IPS-NIHi7 (cell line): ENCODE measurements around the gene FGD5.

Source experiments
- DNase-seq: peaks from one replicate; pipeline ENCODE4 v3.0.0; 2012; ENCODE audit warnings: mixed read lengths; ENCODE audit errors: extremely low spot score

Gene FGD5, protein sequence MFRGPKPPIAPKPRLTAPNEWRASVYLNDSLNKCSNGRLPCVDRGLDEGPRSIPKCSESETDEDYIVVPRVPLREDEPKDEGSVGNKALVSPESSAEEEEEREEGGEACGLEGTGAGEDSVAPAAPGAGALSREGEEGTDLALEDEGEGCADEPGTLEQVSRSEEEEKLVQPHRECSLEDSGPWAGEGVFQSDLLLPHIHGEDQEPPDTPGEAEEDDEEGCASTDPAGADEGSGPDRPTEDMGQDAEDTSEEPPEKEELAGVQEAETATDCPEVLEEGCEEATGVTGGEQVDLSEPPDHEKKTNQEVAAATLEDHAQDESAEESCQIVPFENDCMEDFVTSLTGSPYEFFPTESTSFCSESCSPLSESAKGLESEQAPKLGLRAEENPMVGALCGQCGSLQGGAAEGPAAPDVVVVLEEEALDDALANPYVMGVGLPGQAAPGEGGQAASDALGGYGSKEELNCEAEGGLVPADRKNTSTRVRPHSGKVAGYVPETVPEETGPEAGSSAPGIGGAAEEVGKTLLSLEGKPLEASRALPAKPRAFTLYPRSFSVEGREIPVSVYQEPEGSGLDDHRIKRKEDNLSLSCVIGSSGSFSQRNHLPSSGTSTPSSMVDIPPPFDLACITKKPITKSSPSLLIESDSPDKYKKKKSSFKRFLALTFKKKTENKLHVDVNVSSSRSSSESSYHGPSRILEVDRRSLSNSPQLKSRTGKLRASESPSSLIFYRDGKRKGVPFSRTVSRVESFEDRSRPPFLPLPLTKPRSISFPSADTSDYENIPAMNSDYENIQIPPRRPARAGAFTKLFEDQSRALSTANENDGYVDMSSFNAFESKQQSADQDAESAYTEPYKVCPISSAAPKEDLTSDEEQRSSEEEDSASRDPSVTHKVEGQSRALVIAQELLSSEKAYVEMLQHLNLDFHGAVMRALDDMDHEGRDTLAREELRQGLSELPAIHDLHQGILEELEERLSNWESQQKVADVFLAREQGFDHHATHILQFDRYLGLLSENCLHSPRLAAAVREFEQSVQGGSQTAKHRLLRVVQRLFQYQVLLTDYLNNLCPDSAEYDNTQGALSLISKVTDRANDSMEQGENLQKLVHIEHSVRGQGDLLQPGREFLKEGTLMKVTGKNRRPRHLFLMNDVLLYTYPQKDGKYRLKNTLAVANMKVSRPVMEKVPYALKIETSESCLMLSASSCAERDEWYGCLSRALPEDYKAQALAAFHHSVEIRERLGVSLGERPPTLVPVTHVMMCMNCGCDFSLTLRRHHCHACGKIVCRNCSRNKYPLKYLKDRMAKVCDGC (N-terminal part only)

DNA sequence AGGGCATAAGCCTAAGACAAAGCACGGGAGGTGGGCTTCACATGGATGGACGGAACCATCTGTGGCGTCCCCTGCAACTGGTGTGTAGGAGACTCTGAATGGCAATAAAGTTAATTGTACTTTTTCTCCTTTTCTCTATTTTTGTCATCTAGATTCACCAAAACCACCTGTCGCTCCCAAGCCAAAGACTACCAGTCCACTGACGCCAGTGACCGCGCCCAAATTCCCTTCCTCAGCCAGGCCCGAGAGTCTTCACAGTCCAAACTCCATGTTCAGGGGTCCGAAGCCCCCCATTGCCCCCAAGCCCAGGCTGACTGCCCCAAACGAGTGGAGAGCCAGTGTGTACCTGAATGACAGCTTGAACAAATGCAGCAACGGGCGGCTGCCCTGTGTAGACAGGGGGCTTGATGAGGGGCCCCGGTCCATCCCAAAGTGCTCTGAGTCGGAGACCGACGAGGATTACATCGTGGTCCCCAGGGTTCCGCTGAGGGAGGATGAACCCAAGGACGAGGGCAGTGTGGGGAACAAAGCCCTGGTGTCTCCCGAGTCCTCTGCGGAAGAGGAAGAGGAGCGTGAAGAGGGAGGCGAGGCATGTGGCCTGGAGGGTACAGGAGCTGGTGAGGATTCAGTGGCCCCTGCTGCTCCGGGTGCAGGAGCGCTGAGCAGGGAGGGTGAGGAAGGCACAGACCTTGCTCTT is at the start of gene FGD5:
Gene FGD5, plus strand, starts transcription at position 159 of the 697 bp plus-strand sequence. Its CDS starts 110 bp downstream, at position 269.
- no peak for DNase-seq

DNA sequence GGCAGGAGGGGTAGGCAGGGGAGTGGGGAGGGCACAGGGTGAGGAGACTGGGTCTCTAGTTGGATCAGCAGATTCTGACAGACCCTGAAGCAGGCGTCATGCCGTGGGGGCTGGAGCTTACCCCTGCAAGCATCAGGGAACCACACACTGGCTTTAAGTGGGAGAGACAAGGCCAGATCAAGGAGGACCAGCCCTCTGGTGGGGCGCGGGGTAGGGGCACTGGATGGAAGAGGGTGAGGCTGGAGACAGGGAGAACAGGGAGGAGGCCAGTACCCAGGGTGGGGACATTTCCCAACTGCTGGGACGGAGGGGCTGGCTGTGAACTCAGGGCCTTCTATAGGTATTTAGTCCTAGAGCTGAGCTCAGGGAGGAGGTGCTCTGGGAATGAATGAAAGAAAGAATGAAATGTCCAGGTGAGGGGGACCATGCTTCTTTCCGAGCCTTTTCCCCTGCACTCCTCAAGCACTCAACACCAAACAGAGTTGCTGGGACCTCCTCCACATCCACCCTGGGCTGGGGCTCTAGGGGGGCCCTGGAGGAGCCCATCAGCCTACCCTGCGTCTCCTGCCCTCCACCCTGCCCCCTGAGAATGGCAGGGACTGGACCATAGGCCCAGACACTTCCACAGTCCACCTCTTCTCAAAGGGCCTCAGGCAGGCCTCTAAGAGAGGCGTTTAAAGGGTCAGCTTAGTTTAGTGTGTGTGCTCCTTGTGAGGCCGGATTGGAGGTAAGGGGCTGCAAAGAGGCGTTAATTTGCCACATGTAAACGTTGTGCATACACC is 49.0 kb upstream of the FGD5 start:
- DNase-seq = peak; percentile 6

- DNase-seq = no peak
These were observed 48.2 kb upstream of the FGD5 start for GRCh38 chr3:14770591-14770990.

GRCh38 chr3:14771593-14772497 is 46.9 kb upstream of the FGD5 start:
- DNase-seq = peak; percentile 8

GRCh38 chr3:14772533-14773138 is 46.1 kb upstream of the FGD5 start:
- peak; percentile 8 for DNase-seq

GRCh38 chr3:14773281-14773680 is 45.5 kb upstream of the FGD5 start:
- DNase-seq = no peak

GRCh38 chr3:14773691-14774128 is 45.1 kb upstream of the FGD5 start:
- no peak for DNase-seq

DNA sequence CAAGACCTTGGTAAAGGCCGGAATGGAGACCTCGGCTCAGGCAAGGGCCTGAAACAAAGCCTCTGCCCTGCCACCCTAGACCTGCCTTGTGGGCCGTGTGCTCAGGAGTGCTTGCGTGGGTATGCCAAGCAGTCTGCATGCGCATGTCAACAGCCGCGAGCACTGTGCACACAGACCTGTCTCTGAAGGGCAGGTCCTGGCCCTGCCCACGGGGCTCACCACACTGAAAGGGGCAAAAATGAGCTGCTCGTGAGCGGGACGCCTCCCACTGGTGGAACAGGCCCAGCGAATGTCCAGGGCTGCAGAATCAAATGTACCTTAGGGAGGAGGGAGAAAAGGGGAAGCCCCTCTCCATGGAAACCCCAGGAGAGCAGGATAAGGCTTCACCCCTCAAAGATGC is 44.3 kb upstream of the FGD5 start:
- no peak for DNase-seq

GRCh38 chr3:14775011-14775410 is 43.8 kb upstream of the FGD5 start:
- DNase-seq = no peak

GRCh38 chr3:14775563-14775962 is 43.2 kb upstream of the FGD5 start:
- DNase-seq = no peak

DNA sequence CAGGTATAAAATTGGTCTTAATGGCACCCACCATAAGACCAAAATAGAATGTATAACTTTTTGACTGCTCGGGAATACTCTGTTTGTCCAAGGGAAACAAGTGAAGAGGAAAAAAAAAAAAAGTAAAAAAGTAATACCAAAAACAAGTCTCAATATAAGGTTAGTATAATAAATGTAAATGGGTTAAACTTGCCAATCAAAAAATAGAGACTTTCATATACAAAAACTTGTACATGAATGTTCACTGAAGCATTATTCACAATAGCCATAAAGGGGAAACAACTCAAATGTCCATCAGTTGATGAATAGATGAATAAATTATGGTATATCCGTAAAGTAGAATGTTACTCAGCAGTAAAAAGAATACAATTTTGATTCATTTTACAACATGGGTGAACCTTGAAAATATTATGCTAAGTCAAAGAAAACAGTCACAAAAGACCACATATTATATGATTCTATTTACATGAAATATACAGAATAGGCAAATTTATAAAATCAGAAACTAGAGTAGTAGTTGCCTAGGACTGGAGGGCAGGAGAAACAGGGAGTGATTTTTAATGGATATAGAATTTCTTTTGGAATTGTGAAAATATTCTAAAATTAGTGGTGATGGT is 39.6 kb upstream of the FGD5 start:
- no peak for DNase-seq

GRCh38 chr3:14780927-14781507 is 37.7 kb upstream of the FGD5 start:
- DNase-seq = peak; percentile 90

- no peak for DNase-seq
These were observed 35.2 kb upstream of the FGD5 start for GRCh38 chr3:14783480-14784086.

DNA sequence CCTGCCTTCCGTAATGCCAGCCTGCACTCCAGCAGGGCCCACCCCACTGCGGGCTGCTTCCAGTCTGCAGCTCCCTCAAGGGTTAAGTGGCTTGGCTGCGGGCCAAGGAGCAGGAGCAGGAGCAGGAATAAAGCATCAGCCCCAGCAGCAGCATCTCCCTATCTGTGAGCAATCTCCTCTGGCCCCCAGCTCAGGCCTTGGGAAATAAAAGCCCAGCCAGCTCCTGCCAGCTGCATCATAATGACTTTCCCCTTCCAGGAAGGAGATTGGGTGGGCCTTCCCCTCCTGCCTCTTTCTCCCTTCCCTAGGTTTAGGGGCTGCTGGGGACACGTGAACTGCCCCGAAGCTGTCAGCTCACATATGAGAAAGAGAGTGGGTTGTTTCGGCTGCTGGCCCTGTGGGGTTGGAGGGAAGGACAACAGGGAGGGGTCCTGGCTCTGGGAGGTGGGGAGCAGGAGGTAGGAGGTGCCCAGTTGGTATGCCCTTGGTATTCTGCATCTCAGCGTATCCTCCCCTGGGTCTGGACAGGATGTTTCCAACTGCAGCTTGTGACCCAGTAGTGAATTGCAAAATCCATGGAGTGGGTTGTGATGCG is 34.6 kb upstream of the FGD5 start:
- peak; percentile 41 for DNase-seq

DNA sequence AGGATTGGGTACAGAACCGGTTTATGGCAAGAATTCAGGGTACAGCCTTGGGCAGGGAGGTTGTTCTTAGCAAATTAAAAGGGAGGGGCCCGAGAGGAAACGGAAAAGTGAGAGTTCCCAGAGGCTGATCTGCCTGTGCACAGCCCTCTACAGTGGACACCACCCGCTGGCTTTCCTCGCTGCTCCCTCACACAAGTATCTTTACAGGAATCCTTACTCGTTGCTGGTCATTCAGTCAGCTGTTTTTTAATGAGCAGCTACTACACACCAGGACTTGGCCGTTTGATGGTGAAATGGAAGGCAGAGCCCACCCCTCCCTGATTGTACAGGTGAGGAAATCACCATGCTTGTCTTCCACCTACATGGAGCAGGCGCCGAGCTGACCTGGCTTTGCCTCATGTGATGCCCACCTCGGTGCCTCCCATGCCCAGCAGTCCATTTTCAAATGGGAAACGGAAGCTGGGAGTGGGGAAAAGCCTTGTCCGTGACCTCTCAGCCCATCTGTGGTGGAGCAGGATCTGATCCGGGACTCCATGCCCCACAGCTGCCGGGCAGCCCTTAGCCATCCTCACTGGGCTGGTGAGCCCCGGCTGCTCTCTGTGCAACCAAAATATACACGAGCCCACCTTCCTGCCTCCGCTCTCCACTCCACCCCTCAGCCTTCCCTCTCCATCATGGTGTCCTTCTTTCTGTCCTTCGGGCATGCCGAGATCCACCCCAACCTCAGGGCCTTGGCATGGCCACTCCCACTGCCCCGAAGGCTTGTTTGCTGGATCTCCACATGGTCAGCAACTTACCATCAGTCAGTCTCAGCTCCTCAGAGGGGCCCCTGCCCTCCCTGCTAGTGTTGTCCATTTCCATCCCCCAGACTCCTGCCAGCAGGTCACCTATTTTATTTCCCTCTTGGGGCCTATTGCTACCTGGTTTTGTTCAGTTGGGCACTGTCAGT is 33.3 kb upstream of the FGD5 start:
- DNase-seq = no peak

GRCh38 chr3:14786369-14786768 is 32.4 kb upstream of the FGD5 start:
- DNase-seq = no peak
